ENCODE measurements around the gene MAGEA8.

GRCh38 chrX:149870840-149871239, 10.1 kb upstream of the MAGEA8 start:
- TF ChIP-seq FOS (IDR thresholded peaks at IDR 0.05; ENCODE audit: borderline replicate concordance, extremely low read depth, insufficient read length) (no peak), CEBPB (IDR thresholded peaks at IDR 0.05; ENCODE audit: borderline replicate concordance in 1 of 2, low read depth in 2 of 2, low read length in 2 of 2) (no peak), BCL11A (IDR thresholded peaks at IDR 0.05; ENCODE audit: low read depth, low read length) (no peak), BACH1 (IDR thresholded peaks at IDR 0.05; ENCODE audit: borderline replicate concordance) (no peak), SIN3A (IDR thresholded peaks at IDR 0.05; ENCODE audit: low read depth, low read length) (no peak), E2F4 (IDR thresholded peaks at IDR 0.05; ENCODE audit: low read depth, low read length) (no peak), LARP7 (IDR thresholded peaks at IDR 0.05) (no peak), ASH2L (IDR thresholded peaks at IDR 0.05; ENCODE audit: borderline replicate concordance, low read depth) (no peak)
